Islet of Langerhans (tissue), 1 donor: ENCODE results near the gene HDAC4.
A peak's percentile ranks its signal among the peaks of the same experiment; 100 is the strongest.

Experiments
- FAIRE-seq: peaks from one replicate; lab custom pipeline; 2011; peaks lifted over from hg19 to GRCh38; lab: Jason Lieb, UNC

The HDAC4 gene

GRCh38 chr2:239368906-239369552 lies 31.8 kb downstream of the HDAC4 start:
- FAIRE-seq: no peak

GRCh38 chr2:239368321-239368720 lies 32.5 kb downstream of the HDAC4 start:
- FAIRE-seq: no peak

GRCh38 chr2:239366740-239367139 lies 34.1 kb downstream of the HDAC4 start:
- no peak for FAIRE-seq

GRCh38 chr2:239365782-239366435 lies 34.9 kb downstream of the HDAC4 start:
- no peak for FAIRE-seq

- FAIRE-seq: no peak
These were observed 35.6 kb downstream of the HDAC4 start for GRCh38 chr2:239365071-239365781.

GRCh38 chr2:239363946-239364637 lies 36.7 kb downstream of the HDAC4 start:
- no peak for FAIRE-seq

- no peak for FAIRE-seq
These were observed 38.3 kb downstream of the HDAC4 start for GRCh38 chr2:239362507-239362906.

- FAIRE-seq: no peak
These were observed 39.5 kb downstream of the HDAC4 start for GRCh38 chr2:239361311-239361642.

- FAIRE-seq: no peak
These were observed 40.2 kb downstream of the HDAC4 start for GRCh38 chr2:239360421-239361310.

GRCh38 chr2:239360008-239360407 lies 40.8 kb downstream of the HDAC4 start:
- FAIRE-seq: no peak

GRCh38 chr2:239359196-239359912 lies 41.5 kb downstream of the HDAC4 start:
- no peak for FAIRE-seq

GRCh38 chr2:239358062-239358754 lies 42.6 kb downstream of the HDAC4 start:
- FAIRE-seq: peak; percentile 33

- FAIRE-seq: no peak
These were observed 45.1 kb downstream of the HDAC4 start for GRCh38 chr2:239355724-239356123.

- no peak for FAIRE-seq
These were observed 45.7 kb downstream of the HDAC4 start for GRCh38 chr2:239355139-239355538.

GRCh38 chr2:239354791-239355136 lies 46.1 kb downstream of the HDAC4 start:
- no peak for FAIRE-seq

GRCh38 chr2:239354132-239354790 lies 46.6 kb downstream of the HDAC4 start:
- no peak for FAIRE-seq

- FAIRE-seq: no peak
These were observed 47.1 kb downstream of the HDAC4 start for GRCh38 chr2:239353692-239354091.

- FAIRE-seq: no peak
These were observed 49.1 kb downstream of the HDAC4 start for GRCh38 chr2:239351687-239352086.

- FAIRE-seq: no peak
These were observed 51.2 kb downstream of the HDAC4 start for GRCh38 chr2:239349453-239350135.
